GM12878 (cell line): ENCODE measurements around the gene SNRPA1. TPM values are rescaled to one million over a fixed set of nuclear protein-coding genes. Genes with fewer than 3 reads are reported as not detected.
A peak's percentile ranks its signal among the peaks of the same experiment; 100 is the strongest.

ENCODE experiments used
- ATF2 ChIP-seq: IDR thresholded peaks from 2 replicates; pipeline ENCODE4 v1.6.1; 2012; ENCODE audit warnings: low read length, inconsistent platforms
- ATF7 ChIP-seq: fragments of 450-650 bp; IDR thresholded peaks from 2 replicates; pipeline ENCODE4 v1.6.1; 2016; ENCODE audit warnings: low read depth, mild to moderate bottlenecking
- BCL11A ChIP-seq: IDR thresholded peaks from 2 replicates; pipeline ENCODE4 v1.6.1; 2011; ENCODE audit warnings: low read depth, low read length
- BHLHE40 ChIP-seq, 2 experiments: fragments of 450-650 bp in 1 of 2; IDR thresholded peaks; 2 replicates each; pipeline ENCODE4 v1.6.1; 2011 to 2017; ENCODE audit warnings: low read depth in 2 of 2, borderline replicate concordance in 1 of 2, improper control_type of control experiment in 1 of 2, low read length in 1 of 2, mild to moderate bottlenecking in 1 of 2
- ELK1 ChIP-seq: IDR thresholded peaks from 2 replicates; pipeline ENCODE4 v1.6.1; 2012; ENCODE audit warnings: low read depth, low read length, improper control_type of control experiment
- JUND ChIP-seq: IDR thresholded peaks from 2 replicates; pipeline ENCODE4 v1.6.1; 2012; ENCODE audit warnings: low read depth, mild to moderate bottlenecking, low read length, improper control_type of control experiment, moderate library complexity
- MEF2B ChIP-seq: fragments of 450-650 bp; IDR thresholded peaks from 2 replicates; pipeline ENCODE4 v1.6.1; 2018; ENCODE audit warnings: mild to moderate bottlenecking, moderate library complexity; ENCODE audit not compliant: partially characterized antibody, poor library complexity, severe bottlenecking
- PAX5 ChIP-seq: IDR thresholded peaks from 2 replicates; pipeline ENCODE4 v1.6.1; 2011; ENCODE audit warnings: low read depth, low read length, borderline replicate concordance
- SKIL ChIP-seq: fragments of 450-650 bp; IDR thresholded peaks from 2 replicates; pipeline ENCODE4 v1.6.1; 2017; ENCODE audit warnings: mild to moderate bottlenecking, low read depth, inconsistent platforms; ENCODE audit not compliant: poor library complexity, severe bottlenecking
- ZBTB4 ChIP-seq: fragments of 450-650 bp; formaldehyde crosslinking; IDR thresholded peaks from 2 replicates; pipeline ENCODE4 v1.4.0; 2022; ENCODE audit warnings: mild to moderate bottlenecking, moderate library complexity
- ZBTB40 ChIP-seq: fragments of 450-650 bp; IDR thresholded peaks from 2 replicates; pipeline ENCODE4 v1.6.1; 2016; ENCODE audit warnings: mild to moderate bottlenecking, moderate library complexity, borderline replicate concordance
- ZNF274 ChIP-seq: IDR thresholded peaks from one replicate; pipeline ENCODE4 v1.8.0; 2011; ENCODE audit not compliant: insufficient read length, insufficient read depth
- polyA plus RNA-seq, 11 experiments: library from polyadenylated mRNA; depleted of rRNA in 4 of 11; unstranded in 6 of 11; stranded (reverse) in 5 of 11; fragments of >200 nt; fragmentation: Nextera tagmentation in 4 of 11; fragmentation: Illumina TruSeq in 1 of 11; extraction: Ambion mirVana in 4 of 11; extraction: Trizol in 1 of 11; gene quantifications; 1 replicate in 1 of 11; 2 replicates in 10 of 11; pipeline versions ENCODE4 v1.2.1 to v1.2.3, GENCODE V29; 2011 to 2016; ENCODE audit warnings: inconsistent platforms in 2 of 11, missing spikeins in 2 of 11, low read depth in 1 of 11
- total RNA-seq, 4 experiments: library from RNA; depleted of rRNA in 3 of 4; stranded (reverse); fragments of >200 nt in 3 of 4; fragmentation: Illumina TruSeq in 1 of 4; extraction: Trizol in 1 of 4; gene quantifications; 2 replicates each; pipeline versions ENCODE4 v1.2.1 to v1.2.3, GENCODE V29; 2013 to 2021

Gene SNRPA1
- total and polyA plus RNA-seq, 10 of the 15 experiments (the other 5 are each of a cell fraction or from before 2014, with no cell fraction given) = 59.9 to 267 (median 161) TPM

- no peak for TF ChIP-seq ZNF274
- TF ChIP-seq BCL11A = peak; percentile 10; the same call in 1 of the 2 replicates
- TF ChIP-seq SKIL = no peak
- no peak for TF ChIP-seq MEF2B
- TF ChIP-seq PAX5 = 0 out of 2 replicates have a peak, but pooled peaks have one; percentile 22
- TF ChIP-seq JUND = no peak
- TF ChIP-seq ZBTB4 (CRISPR knock-in tag) = no peak
- TF ChIP-seq ATF2 = no peak
- peak; percentile 59 to 79; a peak in 3 of 4 replicates for TF ChIP-seq BHLHE40 (IDR thresholded peaks at IDR 0.05; ENCODE audit: borderline replicate concordance in 1 of 2, low read depth in 2 of 2, low read length in 1 of 2)
- TF ChIP-seq ELK1 = peak; percentile 95
- peak; percentile 72; the same call in 1 of the 2 replicates for TF ChIP-seq ZBTB40
- TF ChIP-seq ATF7 = 0 out of 2 replicates have a peak, but pooled peaks have one; percentile 15
These were observed at the start of gene SNRPA1 (continued) for GRCh38 chr15:101294731-101295606.
